B cell (primary cell): ENCODE measurements around the gene CHKA. TPM values are rescaled to one million over a fixed set of nuclear protein-coding genes. Genes with fewer than 3 reads are reported as not detected.

Experiments
- ATAC-seq: fragments of 200-7000 bp; cut with Tn5 transposase; one replicate; pipeline ENCODE4 v1.10.0; 2021; ENCODE audit warnings: low read depth, mild to moderate bottlenecking, moderate number of reproducible peaks, moderate library complexity
- CTCF ChIA-PET: fragments of 350-600 bp; sonication (Branson Sonifier 250); formaldehyde crosslinking; loops from one replicate; lab custom pipeline; 2021; ENCODE audit warnings: antibody characterized with exemption, inconsistent platforms; lab: Charles Lee
- POLR2A ChIA-PET: fragments of 350-600 bp; sonication (Branson Sonifier 250); formaldehyde crosslinking; loops from one replicate; lab custom pipeline; 2021; ENCODE audit warnings: antibody characterized with exemption; lab: Charles Lee
- DNase-seq: peaks from one replicate; pipeline ENCODE4 v3.0.0; 2013
- H2AFZ ChIP-seq: 2 replicates; pipeline ENCODE4 v1.6.1; 2012; ENCODE audit warnings: mild to moderate bottlenecking, low read depth, low read length; ENCODE audit not compliant: insufficient read depth, poor library complexity, severe bottlenecking
- H3K27ac ChIP-seq, 2 donors: 1 replicate in 1 of 2; 2 replicates in 1 of 2; pipeline ENCODE4 v1.5.1; 2012 to 2013; ENCODE audit warnings: low read length in 2 of 2, mild to moderate bottlenecking in 2 of 2, moderate library complexity in 1 of 2
- H3K27me3 ChIP-seq, 4 experiments: fragments of 200-600 bp in 1 of 4; sonication (generic) in 1 of 4; replicated peaks in 1 of 4; 1 replicate in 2 of 4; 2 replicates in 2 of 4; pipeline versions ENCODE4 v1.6.1 to v1.7.0; 2013 to 2016; ENCODE audit warnings: low read length in 3 of 4, mild to moderate bottlenecking in 2 of 4, mixed read lengths in 1 of 4, moderate library complexity in 1 of 4; ENCODE audit not compliant: insufficient read depth in 4 of 4, control insufficient read depth in 3 of 4; ENCODE audit errors: control extremely low read depth in 1 of 4
- H3K36me3 ChIP-seq, 2 experiments: replicated peaks in 1 of 2; 1 replicate in 1 of 2; 2 replicates in 1 of 2; pipeline versions ENCODE4 v1.6.1 to v1.7.1; 2013; ENCODE audit warnings: low read length in 1 of 2; ENCODE audit not compliant: insufficient read depth in 2 of 2, control insufficient read depth in 1 of 2; ENCODE audit errors: control extremely low read depth in 1 of 2, extremely low read depth in 1 of 2
- H3K4me1 ChIP-seq, 2 donors: fragments of 200-600 bp in 1 of 2; sonication (generic) in 1 of 2; 1 replicate in 1 of 2; 2 replicates in 1 of 2; pipeline versions ENCODE4 v1.5.1 to v1.6.1; 2013 to 2017; ENCODE audit warnings: low read length in 2 of 2; ENCODE audit not compliant: control insufficient read depth in 2 of 2, insufficient read depth in 2 of 2
- H3K4me2 ChIP-seq: replicated peaks from 2 replicates; pipeline ENCODE3; 2012; ENCODE audit warnings: mild to moderate bottlenecking, low read depth, low read length; ENCODE audit not compliant: poor library complexity, severe bottlenecking
- H3K4me3 ChIP-seq, 5 experiments: fragments of 200-600 bp in 1 of 5; sonication (generic) in 1 of 5; 1 replicate in 3 of 5; 2 replicates in 2 of 5; pipeline versions ENCODE4 v1.5.1 to v1.7.0; 2011 to 2016; ENCODE audit warnings: low read length in 4 of 5, mild to moderate bottlenecking in 4 of 5, low read depth in 2 of 5, control low read depth in 1 of 5, moderate library complexity in 1 of 5; ENCODE audit not compliant: insufficient read depth in 1 of 5; ENCODE audit errors: control extremely low read depth in 1 of 5, extremely low read depth in 1 of 5
- H3K79me2 ChIP-seq: fragments of 200-600 bp; sonication (generic); one replicate; pipeline ENCODE4 v1.6.0; 2016; ENCODE audit warnings: low read length; ENCODE audit not compliant: control insufficient read depth, insufficient read depth
- H3K9ac ChIP-seq: fragments of 200-600 bp; sonication (generic); 2 replicates; pipeline ENCODE4 v1.6.1; 2017; ENCODE audit warnings: mild to moderate bottlenecking, low read length, moderate library complexity
- H3K9me3 ChIP-seq, 3 donors: one replicate each; pipeline versions ENCODE4 v1.6.1 to v1.7.1; 2013; ENCODE audit warnings: low read length in 2 of 3; ENCODE audit not compliant: control insufficient read depth in 2 of 3, insufficient read depth in 1 of 3; ENCODE audit errors: control extremely low read depth in 1 of 3
- H4K20me1 ChIP-seq: 2 replicates; pipeline ENCODE4 v1.6.0; 2012; ENCODE audit warnings: mild to moderate bottlenecking, low read length; ENCODE audit not compliant: insufficient read depth, control insufficient read depth, poor library complexity, severe bottlenecking
- H3K27ac Mint-ChIP-seq: one replicate; pipeline ENCODE4 v1.8.0; 2021; ENCODE audit warnings: mixed read lengths
- H3K27me3 Mint-ChIP-seq: one replicate; pipeline ENCODE4 v1.8.0; 2021; ENCODE audit warnings: mixed read lengths
- H3K4me1 Mint-ChIP-seq: one replicate; pipeline ENCODE4 v1.8.0; 2021; ENCODE audit warnings: mixed read lengths
- H3K4me3 Mint-ChIP-seq: one replicate; pipeline ENCODE4 v1.8.0; 2021; ENCODE audit warnings: mixed read lengths
- H3K9me3 Mint-ChIP-seq: one replicate; pipeline ENCODE4 v1.8.0; 2022; ENCODE audit warnings: mixed read lengths; ENCODE audit not compliant: insufficient read depth
- EZH2 ChIP-seq: IDR thresholded peaks from 2 replicates; pipeline ENCODE4 v1.6.1; 2012; ENCODE audit warnings: borderline replicate concordance, low read depth, mild to moderate bottlenecking, moderate library complexity, low read length; ENCODE audit not compliant: insufficient read depth, poor library complexity, severe bottlenecking
- WGBS: methylation state at CpG from one replicate; pipeline ENCODE4 v1.1.5; 2013; ENCODE audit warnings: missing lambda C conversion rate; ENCODE audit not compliant: insufficient coverage; 5-methylcytosine and 5-hydroxymethylcytosine counted together
- intact Hi-C: fragments of 100-400 bp; cut with micrococcal nuclease; formaldehyde crosslinking; loops from one replicate; pipeline ENCODE4 v1.10.0; 2022
- polyA plus RNA-seq: library from polyadenylated mRNA; depleted of rRNA; stranded (reverse); fragments of >200 nt; gene quantifications from 2 replicates; pipeline ENCODE4 v1.2.3, GENCODE V29; 2012
- total RNA-seq, 2 donors: library from RNA; stranded (reverse); fragments of 120-200 nt in 1 of 2; gene quantifications; 1 replicate in 1 of 2; 2 replicates in 1 of 2; pipeline versions ENCODE4 v1.2.3 to v1.2.4, GENCODE V29; 2013 to 2022
- TF ChIP-seq, protein P1 (sequence below): fragments of 200-600 bp; IDR thresholded peaks from one replicate; pipeline ENCODE4 v1.8.0; 2022; ENCODE audit warnings: antibody characterized with exemption, mild to moderate bottlenecking

Gene CHKA
- total and polyA plus RNA-seq, 2 donors (not counting 1 experiment from before 2014, with no cell fraction given): 10.6 to 20.6 TPM

DNA sequence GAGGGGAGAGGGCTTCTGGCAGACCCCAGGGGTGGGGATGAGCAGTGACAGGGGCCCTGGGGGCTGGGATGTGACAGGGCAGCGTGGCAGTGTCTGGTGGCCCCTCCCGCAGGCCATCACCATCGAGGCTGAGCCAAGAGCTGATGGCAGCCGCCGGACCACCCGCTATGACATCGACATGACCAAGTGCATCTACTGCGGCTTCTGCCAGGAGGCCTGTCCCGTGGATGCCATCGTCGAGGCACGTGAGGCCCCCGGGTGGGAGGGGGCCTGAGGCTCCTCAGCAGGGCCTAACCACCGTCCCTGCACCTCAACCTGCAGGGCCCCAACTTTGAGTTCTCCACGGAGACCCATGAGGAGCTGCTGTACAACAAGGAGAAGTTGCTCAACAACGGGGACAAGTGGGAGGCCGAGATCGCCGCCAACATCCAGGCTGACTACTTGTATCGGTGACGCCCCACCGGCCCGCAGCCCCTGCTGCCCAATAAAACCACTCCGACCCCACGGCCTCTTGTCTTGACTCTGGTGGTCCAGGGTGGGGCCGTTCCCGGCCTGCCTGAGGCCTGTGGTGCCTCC is 85.0 kb downstream of the CHKA start:
- Mint-ChIP-seq H3K4me1 (peaks cover 29% of the 10 kb centered on the region), H3K4me3 (no peak overlapping the region), H3K27me3 (no peaks in the 10 kb centered on the region), H3K27ac (no peak overlapping the region), H3K9me3 (no peaks in the 10 kb centered on the region)
- WGBS: 91% methylated on average over 27 of the region's 27 CpGs
- Histone ChIP-seq H3K9me3 (no peaks in the 10 kb centered on the region), H3K36me3 (peaks cover 0 to 18% of the 10 kb centered on the region in 2 experiments), H2AFZ (no peak overlapping the region), H3K27ac (peak overlapping the region; percentile 43 to 64), H3K4me3 (no peak overlapping the region), H3K27me3 (no peaks in the 10 kb centered on the region), H3K4me1 (peaks cover 26 to 52% of the 10 kb centered on the region in 2 donors), H3K4me2 (no peak overlapping the region), H3K79me2 (peaks cover 42% of the 10 kb centered on the region), H4K20me1 (peaks cover 17% of the 10 kb centered on the region), H3K9ac (no peak overlapping the region)
- TF ChIP-seq EZH2: no peak
- TF ChIP-seq, protein P1, sequence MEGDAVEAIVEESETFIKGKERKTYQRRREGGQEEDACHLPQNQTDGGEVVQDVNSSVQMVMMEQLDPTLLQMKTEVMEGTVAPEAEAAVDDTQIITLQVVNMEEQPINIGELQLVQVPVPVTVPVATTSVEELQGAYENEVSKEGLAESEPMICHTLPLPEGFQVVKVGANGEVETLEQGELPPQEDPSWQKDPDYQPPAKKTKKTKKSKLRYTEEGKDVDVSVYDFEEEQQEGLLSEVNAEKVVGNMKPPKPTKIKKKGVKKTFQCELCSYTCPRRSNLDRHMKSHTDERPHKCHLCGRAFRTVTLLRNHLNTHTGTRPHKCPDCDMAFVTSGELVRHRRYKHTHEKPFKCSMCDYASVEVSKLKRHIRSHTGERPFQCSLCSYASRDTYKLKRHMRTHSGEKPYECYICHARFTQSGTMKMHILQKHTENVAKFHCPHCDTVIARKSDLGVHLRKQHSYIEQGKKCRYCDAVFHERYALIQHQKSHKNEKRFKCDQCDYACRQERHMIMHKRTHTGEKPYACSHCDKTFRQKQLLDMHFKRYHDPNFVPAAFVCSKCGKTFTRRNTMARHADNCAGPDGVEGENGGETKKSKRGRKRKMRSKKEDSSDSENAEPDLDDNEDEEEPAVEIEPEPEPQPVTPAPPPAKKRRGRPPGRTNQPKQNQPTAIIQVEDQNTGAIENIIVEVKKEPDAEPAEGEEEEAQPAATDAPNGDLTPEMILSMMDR: no peak
- intact Hi-C loops: loop anchor here (10.0 kb wide), 2 partner anchors 179 to 429 kb away; partner anchors contain the start of genes KMT5B and PPP6R3
- ChIA-PET POLR2A (no interaction called here), CTCF (interaction anchor here (1.4 kb wide), 1 partner anchor 261 kb away, joined by 3 read pairs; no protein-coding TSS in a partner anchor)
- ATAC-seq (no peak), DNase-seq (no peak)

DNA sequence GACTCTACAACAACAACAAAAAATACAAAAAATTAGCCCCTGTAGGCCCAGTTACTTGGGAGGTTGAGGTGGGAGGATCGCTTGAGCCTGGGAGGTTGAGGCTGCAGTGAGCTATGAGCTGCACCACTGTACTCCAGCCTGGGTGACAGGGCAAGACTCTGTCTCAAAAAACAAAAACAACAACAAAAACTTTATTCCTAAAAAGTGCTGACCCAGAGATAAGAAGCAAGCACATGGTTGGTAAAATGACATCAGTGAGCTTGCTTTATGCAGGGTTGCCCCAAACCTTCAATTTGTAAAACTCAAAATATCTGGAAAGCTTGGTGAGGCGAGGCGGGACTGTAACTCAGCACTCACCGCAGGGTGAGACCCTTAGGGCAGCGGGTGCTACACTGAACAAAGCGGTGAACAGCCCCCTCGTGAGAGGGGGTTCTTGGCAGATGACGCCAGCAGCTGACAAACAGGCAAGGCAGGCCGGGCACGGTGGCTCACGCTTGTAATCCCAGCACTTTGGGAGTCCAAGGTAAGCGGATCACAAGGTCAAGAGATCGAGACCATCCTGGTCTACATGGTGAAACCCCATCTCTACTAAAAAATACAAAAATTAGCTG is 85.8 kb downstream of the CHKA start:
- Histone ChIP-seq H3K27me3 (no peaks in the 10 kb centered on the region), H4K20me1 (peaks cover 12% of the 10 kb centered on the region), H3K4me3 (no peak overlapping the region), H3K36me3 (peaks cover 0 to 17% of the 10 kb centered on the region in 2 experiments), H3K9me3 (no peaks in the 10 kb centered on the region), H3K9ac (no peak overlapping the region), H3K27ac (no peak overlapping the region), H3K4me2 (no peak overlapping the region), H3K79me2 (peaks cover 39% of the 10 kb centered on the region), H2AFZ (no peak overlapping the region), H3K4me1 (peaks cover 24 to 50% of the 10 kb centered on the region in 2 donors)
- ChIA-PET CTCF (interaction anchor here (0.5 to 1.3 kb wide), 2 partner anchors 26 to 204 kb away, joined by 3 to 5 read pairs; no protein-coding TSS in a partner anchor), POLR2A (no interaction called here)
- no peaks in the 10 kb centered on the region for H3K9me3 Mint-ChIP-seq
- H3K4me3 Mint-ChIP-seq: no peak overlapping the region
- WGBS: 95% methylated on average over 12 of the region's 13 CpGs
- ATAC-seq (no peak), DNase-seq (no peak)
- no peak for TF ChIP-seq EZH2
- TF ChIP-seq, protein P1: no peak
- intact Hi-C loops: loop anchor here (10.0 kb wide), 2 partner anchors 179 to 429 kb away; partner anchors contain the start of genes KMT5B and PPP6R3
- H3K4me1 Mint-ChIP-seq: peaks cover 32% of the 10 kb centered on the region
- peak overlapping the region; percentile 15 for H3K27ac Mint-ChIP-seq
- H3K27me3 Mint-ChIP-seq: no peaks in the 10 kb centered on the region
